NT2/D1 (cell line): ENCODE measurements around the gene HCST.

Source experiments
- SUZ12 ChIP-seq: IDR thresholded peaks from 2 replicates; pipeline ENCODE4 v1.6.1; 2011; ENCODE audit not compliant: insufficient read length, insufficient read depth; ENCODE audit errors: extremely low read depth
- YY1 ChIP-seq: IDR thresholded peaks from 2 replicates; pipeline ENCODE4 v1.6.1; 2011; ENCODE audit not compliant: insufficient read length, insufficient read depth
- ZNF274 ChIP-seq: IDR thresholded peaks from 2 replicates; pipeline ENCODE4 v1.6.1; 2011; ENCODE audit warnings: mild to moderate bottlenecking, low read depth, low read length

GRCh38 chr19:35889370-35890112 lies 12.8 kb upstream of the HCST start:
- no peak for TF ChIP-seq YY1
- no peak for TF ChIP-seq ZNF274
- no peak for TF ChIP-seq SUZ12
